Panc1 (cell line): ENCODE results near the gene RCOR1. TPM values are rescaled to one million over a fixed set of nuclear protein-coding genes. Genes with fewer than 3 reads are reported as not detected.

Experiments
- ATAC-seq: fragments of 200-7000 bp; cut with Tn5 transposase; 2 replicates; pipeline ENCODE4 v1.9.1; 2020; ENCODE audit warnings: mild to moderate bottlenecking, moderate library complexity
- BruUV-seq: library from RNA; stranded (reverse); fragments of 400-500 nt; replicated peaks from 2 replicates; lab custom pipeline; 2021; lab: Mats Ljungman, UMichigan
- CTCF ChIA-PET: fragments of 300-600 bp; sonication (Branson Sonifier 250); formaldehyde crosslinking; loops from one replicate; lab custom pipeline; 2022; ENCODE audit warnings: antibody characterized with exemption; lab: Charles Lee
- POLR2A ChIA-PET: fragments of 300-600 bp; sonication (Branson Sonifier 250); formaldehyde crosslinking; loops from one replicate; lab custom pipeline; 2022; ENCODE audit warnings: antibody characterized with exemption; lab: Charles Lee
- DNase-seq: peaks from one replicate; pipeline ENCODE4 v3.0.0-alpha.2; 2010; ENCODE audit warnings: low read depth, low spot score
- H3K27ac ChIP-seq: 2 replicates; pipeline ENCODE4 v1.5.1; 2011; ENCODE audit warnings: mild to moderate bottlenecking, low read length, inconsistent platforms
- H3K27me3 ChIP-seq: fragments of 200-500 bp; sonication (Bioruptor generic); 2 replicates; pipeline ENCODE4 v1.6.0; 2014; ENCODE audit warnings: low read length, inconsistent platforms; ENCODE audit not compliant: control insufficient read depth, insufficient read depth
- H3K36me3 ChIP-seq: fragments of 200-500 bp; sonication (Bioruptor generic); 2 replicates; pipeline ENCODE4 v1.5.1; 2014; ENCODE audit warnings: inconsistent platforms, mild to moderate bottlenecking, low read length, moderate library complexity; ENCODE audit not compliant: control insufficient read depth, insufficient read depth
- H3K4me1 ChIP-seq: 2 replicates; pipeline ENCODE4 v1.5.1; 2011; ENCODE audit warnings: inconsistent platforms, mild to moderate bottlenecking, low read length, moderate library complexity; ENCODE audit not compliant: control insufficient read depth, insufficient read depth
- H3K4me3 ChIP-seq, 2 experiments: 2 replicates each; pipeline ENCODE4 v1.5.1; 2011 to 2012; ENCODE audit warnings: low read depth in 2 of 2, low read length in 2 of 2, mild to moderate bottlenecking in 2 of 2, inconsistent platforms in 1 of 2, moderate library complexity in 1 of 2
- H3K9me3 ChIP-seq: fragments of 200-500 bp; sonication (Bioruptor generic); 2 replicates; pipeline ENCODE4 v1.5.1; 2014; ENCODE audit warnings: low read depth, mild to moderate bottlenecking, inconsistent platforms, low read length, moderate library complexity; ENCODE audit not compliant: control insufficient read depth, insufficient read depth
- POLR2AphosphoS5 ChIP-seq: IDR thresholded peaks from 2 replicates; pipeline ENCODE4 v1.6.1; 2012; ENCODE audit warnings: mild to moderate bottlenecking, low read depth, low read length, moderate library complexity
- SIN3A ChIP-seq: IDR thresholded peaks from 2 replicates; pipeline ENCODE4 v1.6.1; 2012; ENCODE audit warnings: low read depth, mild to moderate bottlenecking, low read length, moderate library complexity, borderline replicate concordance; ENCODE audit not compliant: insufficient read depth
- TCF7L2 ChIP-seq: IDR thresholded peaks from 2 replicates; pipeline ENCODE4 v1.6.1; 2011; ENCODE audit warnings: mild to moderate bottlenecking, low read depth, low read length, inconsistent platforms
- in situ Hi-C: cut with HindIII; loops from 2 replicates; pipeline ENCODE4 v1.10.0; 2016; ENCODE audit warnings: low sequenced_read_pairs, low pct_unique_long_range_greater_than_20kb
- intact Hi-C: fragments of 100-400 bp; cut with micrococcal nuclease; formaldehyde crosslinking; loops from one replicate; pipeline ENCODE4 v1.10.0; 2022; ENCODE audit not compliant: unreplicated experiment
- total RNA-seq: library from RNA; stranded (reverse); gene quantifications from one replicate; pipeline ENCODE4 v1.2.1, GENCODE V29; 2021; ENCODE audit not compliant: unreplicated experiment
- TF ChIP-seq, protein P1 (sequence below), 2 experiments: IDR thresholded peaks; 2 replicates each; pipeline ENCODE4 v1.6.1; 2011 to 2012; ENCODE audit warnings: low read depth in 2 of 2, control low read depth in 1 of 2, low read length in 1 of 2, mild to moderate bottlenecking in 1 of 2, moderate library complexity in 1 of 2; ENCODE audit not compliant: insufficient read depth in 1 of 2
- TF ChIP-seq, protein P2 (sequence below): fragments of 450-650 bp; IDR thresholded peaks from 2 replicates; pipeline ENCODE4 v1.5.1; 2017; ENCODE audit warnings: mild to moderate bottlenecking

The RCOR1 gene
- total RNA-seq, 1 experiment from 2014 or later = 27.1 TPM

DNA sequence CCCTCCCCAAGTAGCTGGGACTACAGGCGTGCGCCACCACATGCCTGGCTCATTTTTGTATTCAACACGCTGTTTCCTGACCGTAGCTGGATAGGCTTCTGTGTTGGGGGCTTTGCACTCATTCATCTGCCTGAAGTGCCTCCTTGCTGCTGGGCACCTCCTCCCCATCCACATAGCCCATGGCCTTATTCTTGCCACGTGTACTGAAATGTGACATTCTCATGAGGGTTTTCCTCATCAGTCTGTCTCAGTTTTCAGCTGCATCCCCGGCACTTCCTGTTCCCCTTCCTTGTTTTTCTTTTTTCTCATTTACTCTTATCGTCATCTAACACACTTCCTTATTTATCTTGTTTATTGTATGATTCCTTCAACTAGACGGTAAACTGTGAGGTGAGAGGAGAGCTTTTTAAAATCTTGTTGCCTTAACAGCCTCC lies 36.6 kb downstream of the RCOR1 start:
- ChIA-PET CTCF (interaction anchor here (0.6 kb wide), 1 partner anchor 130 kb away, joined by 9 read pairs; no protein-coding TSS in a partner anchor), POLR2A (no interaction called here)
- TF ChIP-seq SIN3A (no peak), POLR2AphosphoS5 (no peak), TCF7L2 (no peak)
- TF ChIP-seq, protein P1, sequence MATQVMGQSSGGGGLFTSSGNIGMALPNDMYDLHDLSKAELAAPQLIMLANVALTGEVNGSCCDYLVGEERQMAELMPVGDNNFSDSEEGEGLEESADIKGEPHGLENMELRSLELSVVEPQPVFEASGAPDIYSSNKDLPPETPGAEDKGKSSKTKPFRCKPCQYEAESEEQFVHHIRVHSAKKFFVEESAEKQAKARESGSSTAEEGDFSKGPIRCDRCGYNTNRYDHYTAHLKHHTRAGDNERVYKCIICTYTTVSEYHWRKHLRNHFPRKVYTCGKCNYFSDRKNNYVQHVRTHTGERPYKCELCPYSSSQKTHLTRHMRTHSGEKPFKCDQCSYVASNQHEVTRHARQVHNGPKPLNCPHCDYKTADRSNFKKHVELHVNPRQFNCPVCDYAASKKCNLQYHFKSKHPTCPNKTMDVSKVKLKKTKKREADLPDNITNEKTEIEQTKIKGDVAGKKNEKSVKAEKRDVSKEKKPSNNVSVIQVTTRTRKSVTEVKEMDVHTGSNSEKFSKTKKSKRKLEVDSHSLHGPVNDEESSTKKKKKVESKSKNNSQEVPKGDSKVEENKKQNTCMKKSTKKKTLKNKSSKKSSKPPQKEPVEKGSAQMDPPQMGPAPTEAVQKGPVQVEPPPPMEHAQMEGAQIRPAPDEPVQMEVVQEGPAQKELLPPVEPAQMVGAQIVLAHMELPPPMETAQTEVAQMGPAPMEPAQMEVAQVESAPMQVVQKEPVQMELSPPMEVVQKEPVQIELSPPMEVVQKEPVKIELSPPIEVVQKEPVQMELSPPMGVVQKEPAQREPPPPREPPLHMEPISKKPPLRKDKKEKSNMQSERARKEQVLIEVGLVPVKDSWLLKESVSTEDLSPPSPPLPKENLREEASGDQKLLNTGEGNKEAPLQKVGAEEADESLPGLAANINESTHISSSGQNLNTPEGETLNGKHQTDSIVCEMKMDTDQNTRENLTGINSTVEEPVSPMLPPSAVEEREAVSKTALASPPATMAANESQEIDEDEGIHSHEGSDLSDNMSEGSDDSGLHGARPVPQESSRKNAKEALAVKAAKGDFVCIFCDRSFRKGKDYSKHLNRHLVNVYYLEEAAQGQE (IDR thresholded peaks at IDR 0.05; ENCODE audit: insufficient read depth in 1 of 2, low read depth in 2 of 2, low read length in 1 of 2) = no peak
- TF ChIP-seq, protein P2, sequence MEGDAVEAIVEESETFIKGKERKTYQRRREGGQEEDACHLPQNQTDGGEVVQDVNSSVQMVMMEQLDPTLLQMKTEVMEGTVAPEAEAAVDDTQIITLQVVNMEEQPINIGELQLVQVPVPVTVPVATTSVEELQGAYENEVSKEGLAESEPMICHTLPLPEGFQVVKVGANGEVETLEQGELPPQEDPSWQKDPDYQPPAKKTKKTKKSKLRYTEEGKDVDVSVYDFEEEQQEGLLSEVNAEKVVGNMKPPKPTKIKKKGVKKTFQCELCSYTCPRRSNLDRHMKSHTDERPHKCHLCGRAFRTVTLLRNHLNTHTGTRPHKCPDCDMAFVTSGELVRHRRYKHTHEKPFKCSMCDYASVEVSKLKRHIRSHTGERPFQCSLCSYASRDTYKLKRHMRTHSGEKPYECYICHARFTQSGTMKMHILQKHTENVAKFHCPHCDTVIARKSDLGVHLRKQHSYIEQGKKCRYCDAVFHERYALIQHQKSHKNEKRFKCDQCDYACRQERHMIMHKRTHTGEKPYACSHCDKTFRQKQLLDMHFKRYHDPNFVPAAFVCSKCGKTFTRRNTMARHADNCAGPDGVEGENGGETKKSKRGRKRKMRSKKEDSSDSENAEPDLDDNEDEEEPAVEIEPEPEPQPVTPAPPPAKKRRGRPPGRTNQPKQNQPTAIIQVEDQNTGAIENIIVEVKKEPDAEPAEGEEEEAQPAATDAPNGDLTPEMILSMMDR = no peak
- no peak for DNase-seq
- ATAC-seq = no peak
- H3K4me1 ChIP-seq = peaks cover 6% of the 10 kb centered on the region
- no peaks in the 10 kb centered on the region for H3K9me3 ChIP-seq
- H3K4me3 ChIP-seq = no peak overlapping the region
- intact Hi-C loops (no loop called here), in situ Hi-C loops (no loop called here)
- BruUV-seq = no TSS peak
- H3K36me3 ChIP-seq = no peaks in the 10 kb centered on the region
- no peaks in the 10 kb centered on the region for H3K27me3 ChIP-seq
- no peak overlapping the region for H3K27ac ChIP-seq

DNA sequence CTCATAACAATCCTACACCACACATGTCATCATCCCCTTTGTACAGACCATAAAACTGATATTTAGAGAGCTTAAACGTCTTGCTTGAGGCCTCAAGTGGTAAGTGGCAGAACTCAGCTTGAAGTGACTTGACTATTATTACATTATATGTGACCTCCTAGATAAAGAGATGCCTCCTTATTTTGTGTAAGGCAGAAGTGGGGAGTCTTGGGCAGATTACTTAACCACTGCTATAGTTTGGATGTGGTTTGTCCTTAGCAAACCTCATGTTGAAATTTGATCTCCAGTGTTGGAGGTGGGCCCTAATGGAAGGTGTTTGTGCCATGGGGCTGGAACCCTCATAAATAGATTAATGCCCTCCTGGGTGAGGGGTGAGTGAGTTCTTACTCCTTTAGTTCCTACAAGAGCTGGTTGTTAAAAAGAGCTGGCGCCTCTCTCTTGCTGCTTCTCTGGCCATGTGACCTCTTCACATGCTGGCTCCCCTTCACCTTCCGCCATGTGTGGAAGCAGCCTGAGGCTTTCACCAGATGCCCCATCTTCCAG lies 37.4 kb downstream of the RCOR1 start:
- no peak for TF ChIP-seq TCF7L2
- TF ChIP-seq, protein P2 = no peak
- TF ChIP-seq, protein P1 (IDR thresholded peaks at IDR 0.05; ENCODE audit: insufficient read depth in 1 of 2, low read depth in 2 of 2, low read length in 1 of 2) = no peak
- TF ChIP-seq SIN3A = no peak
- no peak for TF ChIP-seq POLR2AphosphoS5
- H3K9me3 ChIP-seq = no peaks in the 10 kb centered on the region
- no peak for DNase-seq
- no TSS peak for BruUV-seq
- no peak overlapping the region for H3K4me3 ChIP-seq
- in situ Hi-C loops = no loop called here
- H3K27me3 ChIP-seq = no peaks in the 10 kb centered on the region
- intact Hi-C loops = no loop called here
- H3K27ac ChIP-seq = no peak overlapping the region
- H3K36me3 ChIP-seq = no peaks in the 10 kb centered on the region
- CTCF ChIA-PET = interaction anchor here (0.6 kb wide), 1 partner anchor 131 kb away, joined by 9 read pairs; no protein-coding TSS in a partner anchor
- POLR2A ChIA-PET = no interaction called here
- ATAC-seq = no peak
- peaks cover 6% of the 10 kb centered on the region for H3K4me1 ChIP-seq
